GM12878 (cell line): ENCODE data around the gene HMCN1. TPM values are rescaled to one million over a fixed set of nuclear protein-coding genes. Genes with fewer than 3 reads are reported as not detected.

Experiments used
- ATAC-seq: fragments of 200-7000 bp; cut with Tn5 transposase; 3 replicates; pipeline ENCODE4 v1.9.1; 2020; ENCODE audit warnings: mild to moderate bottlenecking, moderate library complexity
- BruUV-seq: library from RNA; stranded (reverse); fragments of 400-500 nt; replicated peaks from 2 replicates; lab custom pipeline; 2021; lab: Mats Ljungman, UMichigan
- CTCF ChIA-PET: fragments of 300-600 bp; sonication (Branson Sonifier 250); formaldehyde crosslinking; extraction: SDS; loops from one replicate; lab custom pipeline; 2021; ENCODE audit warnings: inconsistent platforms; lab: Yijun Ruan, JAX
- POLR2A ChIA-PET: fragments of 350-600 bp; formaldehyde crosslinking; extraction: SDS; loops from one replicate; lab custom pipeline; 2021; ENCODE audit warnings: inconsistent platforms; lab: Charles Lee
- RAD21 ChIA-PET: fragments of 300-600 bp; sonication (Branson Sonifier 250); formaldehyde crosslinking; loops from one replicate; lab custom pipeline; 2023; ENCODE audit warnings: antibody characterized with exemption; ENCODE audit not compliant: unreplicated experiment; lab: Charles Lee
- SMC1A ChIA-PET: fragments of 300-600 bp; sonication (Branson Sonifier 250); formaldehyde crosslinking; loops from one replicate; lab custom pipeline; 2023; ENCODE audit not compliant: unreplicated experiment, uncharacterized antibody; lab: Charles Lee
- DNase-seq: peaks from one replicate; pipeline ENCODE4 v3.0.0-alpha.2; 2011; ENCODE audit warnings: low read depth, low spot score
- FAIRE-seq: peaks from 3 replicates; lab custom pipeline; 2011; peaks lifted over from hg19 to GRCh38; lab: Jason Lieb, UNC
- H2AFZ ChIP-seq: 2 replicates; pipeline ENCODE4 v1.6.0; 2011; ENCODE audit warnings: low read depth, low read length, control low read depth; ENCODE audit not compliant: control insufficient read depth
- H3K27ac ChIP-seq: 2 replicates; pipeline ENCODE4 v1.5.1; 2011; ENCODE audit warnings: control low read depth; ENCODE audit not compliant: control insufficient read depth, insufficient read depth
- H3K27me3 ChIP-seq, 2 experiments: replicated peaks in 1 of 2; 2 replicates each; pipeline versions ENCODE4 v1.6.0 to v1.6.1; 2011; ENCODE audit warnings: low read length in 1 of 2; ENCODE audit not compliant: control insufficient read depth in 2 of 2, insufficient read depth in 2 of 2
- H3K36me3 ChIP-seq, 2 experiments: 2 replicates each; pipeline ENCODE4 v1.5.1; 2011; ENCODE audit warnings: low read length in 1 of 2; ENCODE audit not compliant: control insufficient read depth in 2 of 2, insufficient read depth in 2 of 2
- H3K4me1 ChIP-seq: 2 replicates; pipeline ENCODE4 v1.6.1; 2011; ENCODE audit warnings: mild to moderate bottlenecking, low read length, moderate library complexity, mixed read lengths; ENCODE audit not compliant: control insufficient read depth, insufficient read depth
- H3K4me2 ChIP-seq: 2 replicates; pipeline ENCODE4 v1.6.0; 2011; ENCODE audit warnings: control low read depth; ENCODE audit not compliant: control insufficient read depth, insufficient read depth
- H3K4me3 ChIP-seq: fragments of 200-600 bp; sonication (generic); 2 replicates; pipeline ENCODE4 v1.5.1; 2016
- H3K79me2 ChIP-seq: 2 replicates; pipeline ENCODE4 v1.6.0; 2011; ENCODE audit warnings: low read length; ENCODE audit not compliant: control insufficient read depth, insufficient read depth
- H3K9ac ChIP-seq: 2 replicates; pipeline ENCODE4 v1.8.0; 2011; ENCODE audit warnings: low read length, control low read depth, mixed read lengths; ENCODE audit not compliant: control insufficient read depth, insufficient read depth
- H3K9me3 ChIP-seq: replicated peaks from 3 replicates; pipeline ENCODE4 v1.5.1; 2011; ENCODE audit warnings: mild to moderate bottlenecking, low read length; ENCODE audit not compliant: control insufficient read depth, insufficient read depth
- H4K20me1 ChIP-seq: 2 replicates; pipeline ENCODE4 v1.6.0; 2011; ENCODE audit not compliant: control insufficient read depth, insufficient read depth
- EED ChIP-seq: sonication (generic); IDR thresholded peaks from 2 replicates; pipeline ENCODE4 v1.6.1; 2016; ENCODE audit warnings: antibody characterized with exemption, low read depth
- KLF5 ChIP-seq: fragments of 450-650 bp; IDR thresholded peaks from 2 replicates; pipeline ENCODE4 v1.6.1; 2014; ENCODE audit warnings: mild to moderate bottlenecking; ENCODE audit not compliant: partially characterized antibody
- MXI1 ChIP-seq: fragments of 150-350 bp; IDR thresholded peaks from 2 replicates; pipeline ENCODE4 v1.6.1; 2011; ENCODE audit warnings: low read depth, mild to moderate bottlenecking, inconsistent platforms, low read length, improper control_type of control experiment
- NRF1 ChIP-seq: conservative IDR thresholded peaks from 2 replicates; pipeline ENCODE4 v1.6.1; 2011; ENCODE audit warnings: mild to moderate bottlenecking, low read depth, low read length, improper control_type of control experiment
- PML ChIP-seq: IDR thresholded peaks from 2 replicates; pipeline ENCODE4 v1.6.1; 2012; ENCODE audit warnings: low read length, inconsistent platforms
- SREBF1 ChIP-seq: IDR thresholded peaks from 2 replicates; pipeline ENCODE4 v1.6.1; 2012; ENCODE audit warnings: mild to moderate bottlenecking, low read length
- YBX1 ChIP-seq: fragments of 450-650 bp; IDR thresholded peaks from 2 replicates; pipeline ENCODE4 v1.6.1; 2016; ENCODE audit warnings: antibody characterized with exemption
- WGBS: methylation state at CpG from one replicate; pipeline ENCODE4 v1.1.6; 2016; ENCODE audit warnings: low lambda C conversion rate; ENCODE audit not compliant: insufficient replicate concordance, insufficient coverage; ENCODE audit errors: missing lambda C conversion rate; 5-methylcytosine and 5-hydroxymethylcytosine counted together
- in situ Hi-C: fragments of 300-500 bp; cut with MboI; formaldehyde crosslinking; loops from 9 replicates; pipeline ENCODE4 v1.14.3; 2018; ENCODE audit warnings: mixed read lengths
- intact Hi-C: fragments of 100-400 bp; cut with micrococcal nuclease; formaldehyde crosslinking; loops from one replicate; pipeline ENCODE4 v1.14.2; 2022; ENCODE audit not compliant: unreplicated experiment
- polyA plus RNA-seq, 11 experiments: library from polyadenylated mRNA; depleted of rRNA in 4 of 11; unstranded in 6 of 11; stranded (reverse) in 5 of 11; fragments of >200 nt; fragmentation: Nextera tagmentation in 4 of 11; fragmentation: Illumina TruSeq in 1 of 11; extraction: Ambion mirVana in 4 of 11; extraction: Trizol in 1 of 11; gene quantifications; 1 replicate in 1 of 11; 2 replicates in 10 of 11; pipeline versions ENCODE4 v1.2.1 to v1.2.3, GENCODE V29; 2011 to 2016; ENCODE audit warnings: inconsistent platforms in 2 of 11, missing spikeins in 2 of 11, low read depth in 1 of 11
- total RNA-seq, 4 experiments: library from RNA; depleted of rRNA in 3 of 4; stranded (reverse); fragments of >200 nt in 3 of 4; fragmentation: Illumina TruSeq in 1 of 4; extraction: Trizol in 1 of 4; gene quantifications; 2 replicates each; pipeline versions ENCODE4 v1.2.1 to v1.2.3, GENCODE V29; 2013 to 2021

HMCN1 gene
- total and polyA plus RNA-seq, 10 of the 15 experiments (the other 5 are each of a cell fraction or from before 2014, with no cell fraction given): under 0.01 to 0.07 TPM; not detected in 8

GRCh38 chr1:186188004-186188539 lies 453.9 kb downstream of the HMCN1 start (continued):
- no peak for TF ChIP-seq PML
- no peak for TF ChIP-seq KLF5
- no peak for TF ChIP-seq YBX1
- no peak for TF ChIP-seq SREBF1
- no peak for TF ChIP-seq NRF1
- no peak for TF ChIP-seq EED
- TF ChIP-seq, all 136 proteins: peak for 0

GRCh38 chr1:186188736-186189135 lies 454.5 kb downstream of the HMCN1 start:
- FAIRE-seq: no peak
- in situ Hi-C loops (no loop called here), intact Hi-C loops (no loop called here)
- Histone ChIP-seq H4K20me1 (no peaks in the 10 kb centered on the region), H3K27me3 (no peaks in the 10 kb centered on the region), H3K4me1 (no peaks in the 10 kb centered on the region), H3K9me3 (no peaks in the 10 kb centered on the region), H3K79me2 (no peaks in the 10 kb centered on the region), H3K27ac (no peak overlapping the region), H2AFZ (no peak overlapping the region), H3K36me3 (no peaks in the 10 kb centered on the region), H3K4me2 (no peak overlapping the region), H3K9ac (no peak overlapping the region), H3K4me3 (no peak overlapping the region)
- 38% methylated on average over 2 of the region's 2 CpGs for WGBS
- DNase-seq: no peak
- no peak for TF ChIP-seq MXI1
- ATAC-seq: no peak
- POLR2A ChIA-PET: interaction anchor here (0.8 kb wide), 1 partner anchor 11 kb away, joined by 3 read pairs; no protein-coding TSS in a partner anchor
- RAD21 ChIA-PET: no interaction called here
- SMC1A ChIA-PET: interaction anchor here (0.7 kb wide), 1 partner anchor 11 kb away, joined by 3 read pairs; no protein-coding TSS in a partner anchor
- CTCF ChIA-PET: no interaction called here
- no TSS peak for BruUV-seq
